Tongue (tissue), 2 donors: ENCODE measurements around the gene KDM4D. TPM values are rescaled to one million over a fixed set of nuclear protein-coding genes. Genes with fewer than 3 reads are reported as not detected.

Experiments used
- DNase-seq: peaks from one replicate; pipeline ENCODE4 v3.0.0-alpha.2; 2015
- total RNA-seq: library from RNA; depleted of rRNA; stranded (reverse); fragments of >200 nt; gene quantifications from one replicate; pipeline ENCODE4 v1.2.3, GENCODE V29; 2014

KDM4D gene
- total RNA-seq, 1 donor from 2014 or later = 0.62 TPM

- no peak for DNase-seq
Measured at GRCh38 chr11:95035316-95035715, 61.8 kb downstream of the KDM4D start.

DNA sequence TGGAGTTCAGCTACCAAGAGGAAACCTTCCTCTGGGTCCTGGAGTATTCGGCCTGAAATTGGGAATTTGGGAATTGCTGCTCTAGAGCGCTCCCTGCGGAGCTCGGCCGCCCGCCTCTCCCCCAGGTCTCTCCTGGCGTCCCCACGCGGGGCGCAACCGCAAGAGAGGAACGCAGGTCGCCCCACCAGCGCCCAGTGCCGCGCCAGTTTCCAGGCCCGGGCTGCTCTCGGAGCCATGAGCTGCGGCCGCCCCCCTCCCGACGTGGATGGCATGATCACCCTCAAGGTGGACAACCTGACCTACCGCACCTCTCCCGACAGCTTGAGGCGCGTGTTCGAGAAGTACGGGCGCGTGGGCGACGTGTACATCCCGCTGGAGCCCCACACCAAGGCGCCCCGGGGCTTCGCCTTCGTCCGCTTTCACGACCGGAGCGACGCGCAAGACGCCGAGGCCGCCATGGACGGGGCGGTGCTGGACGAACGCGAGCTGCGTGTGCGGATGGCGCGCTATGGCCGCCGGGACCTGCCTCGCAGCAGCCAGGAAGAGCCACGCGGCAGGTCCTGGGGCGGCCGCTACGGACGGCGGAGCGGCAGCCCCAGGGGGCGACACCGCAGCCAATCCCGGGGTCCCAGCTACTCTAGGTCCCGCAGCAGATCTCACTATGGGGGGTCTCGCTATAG is 64.0 kb downstream of the KDM4D start:
- DNase-seq = peak; percentile 20

GRCh38 chr11:95042239-95042638 is 68.7 kb downstream of the KDM4D start:
- no peak for DNase-seq

DNA sequence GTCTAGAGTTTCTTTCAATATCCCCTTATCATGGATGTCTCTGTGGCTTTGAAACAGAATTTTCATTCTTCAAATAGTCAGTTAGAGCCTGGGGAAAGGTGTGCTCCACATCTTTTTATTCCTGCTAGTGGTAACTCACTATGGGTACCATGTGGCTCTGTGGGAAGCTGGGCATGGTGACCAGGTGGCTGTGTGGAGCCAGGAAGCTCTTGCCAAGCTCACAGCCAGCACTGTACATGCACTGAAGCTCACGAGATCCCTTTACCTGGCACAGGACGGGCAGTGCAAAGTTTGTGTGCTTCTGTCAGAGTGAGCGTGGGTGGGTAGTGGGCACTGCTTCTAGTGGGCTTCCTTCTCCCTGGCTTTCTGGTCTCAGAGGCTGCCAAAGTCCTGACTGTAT is 69.4 kb downstream of the KDM4D start:
- no peak for DNase-seq

- no peak for DNase-seq
Measured at GRCh38 chr11:95044010-95044409, 70.5 kb downstream of the KDM4D start.

- DNase-seq = no peak
Measured at GRCh38 chr11:95045812-95046211, 72.3 kb downstream of the KDM4D start.

Other genes with a start within 250 kb of the KDM4D start
- 257 TPM for gene AMOTL1, start 205.4 kb upstream of the KDM4D start, total RNA-seq
- 53.6 TPM for gene CWC15, start 153 bp upstream of the KDM4D start, total RNA-seq
- gene KDM4E, start 51.5 kb downstream of the KDM4D start, total RNA-seq = not detected
- gene KDM4F, start 75.7 kb downstream of the KDM4D start, total RNA-seq = not detected
- 19.6 TPM for gene SRSF8, start 93.2 kb downstream of the KDM4D start, total RNA-seq
- 81.0 TPM for gene ENDOD1, start 116.1 kb downstream of the KDM4D start, total RNA-seq